Measurements from ENCODE around the gene SIVA1.

The SIVA1 gene

DNA sequence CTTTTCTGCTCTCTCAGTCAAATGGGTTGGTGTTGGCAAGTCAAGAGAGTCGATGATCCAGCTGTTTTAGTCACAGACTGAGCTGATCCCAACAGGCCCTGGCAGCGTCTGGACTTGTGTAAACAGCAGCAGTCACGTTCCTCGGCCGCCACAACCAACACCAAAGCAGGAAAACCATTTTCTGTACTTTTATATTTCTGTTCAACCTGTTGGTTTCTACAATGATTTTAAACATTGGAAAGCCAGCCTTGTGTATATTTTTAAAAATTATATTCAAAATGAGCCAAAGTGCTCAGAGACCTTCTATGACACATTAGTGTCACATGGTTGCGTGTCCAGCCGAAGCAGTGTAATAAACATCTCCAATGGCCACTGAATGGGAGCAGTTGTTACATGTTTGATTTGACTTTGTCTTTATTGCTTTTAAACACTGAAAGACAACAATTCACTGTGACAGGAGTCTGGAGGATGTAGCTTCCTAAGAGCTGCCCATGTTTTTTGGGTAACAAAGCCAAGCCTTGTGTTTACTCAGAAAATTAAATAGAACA lies 5.9 kb upstream of the SIVA1 start:
- CTCF ChIA-PET = interaction anchor here (0.7 kb wide), 1 partner anchor 11 kb away, joined by 3 read pairs; no protein-coding TSS in a partner anchor
- no peaks in the 10 kb centered on the region for H3K4me1 ChIP-seq (ENCODE audit: control insufficient read depth, insufficient read depth, low read length)

DNA sequence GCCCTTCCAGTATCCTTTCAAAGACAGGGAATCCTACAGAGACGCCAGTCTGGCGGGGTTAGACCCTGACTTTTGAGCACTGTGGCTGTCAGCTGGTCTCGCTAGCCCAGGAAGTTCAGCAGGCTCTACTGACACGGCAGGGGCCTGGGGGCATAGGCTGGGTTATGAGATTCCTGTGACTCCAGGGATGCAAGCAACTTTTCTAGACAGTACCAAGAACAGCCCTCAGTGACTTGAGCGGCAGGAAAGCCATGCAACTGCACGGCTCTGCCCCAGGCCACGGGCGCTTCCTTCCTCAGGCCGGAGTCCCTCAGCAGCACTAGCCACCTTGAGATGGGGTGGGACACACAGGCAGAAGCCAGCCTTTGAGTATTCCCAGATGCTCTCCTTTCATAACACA lies 5.1 kb upstream of the SIVA1 start:
- ChIA-PET POLR2A (no interaction called here), CTCF (no interaction called here)
- H3K9me3 ChIP-seq (ENCODE audit: control insufficient read depth, insufficient read depth, low read depth, low read length) = no peaks in the 10 kb centered on the region
- H3K4me3 ChIP-seq (ENCODE audit: low read depth, low read length) = no peak overlapping the region
- H3K4me1 ChIP-seq (ENCODE audit: control insufficient read depth, insufficient read depth, low read length) = no peaks in the 10 kb centered on the region
- no peak for TF ChIP-seq ZNF629 (tag by site-specific recombination; IDR thresholded peaks at IDR 0.05)
- TF ChIP-seq, protein P1, sequence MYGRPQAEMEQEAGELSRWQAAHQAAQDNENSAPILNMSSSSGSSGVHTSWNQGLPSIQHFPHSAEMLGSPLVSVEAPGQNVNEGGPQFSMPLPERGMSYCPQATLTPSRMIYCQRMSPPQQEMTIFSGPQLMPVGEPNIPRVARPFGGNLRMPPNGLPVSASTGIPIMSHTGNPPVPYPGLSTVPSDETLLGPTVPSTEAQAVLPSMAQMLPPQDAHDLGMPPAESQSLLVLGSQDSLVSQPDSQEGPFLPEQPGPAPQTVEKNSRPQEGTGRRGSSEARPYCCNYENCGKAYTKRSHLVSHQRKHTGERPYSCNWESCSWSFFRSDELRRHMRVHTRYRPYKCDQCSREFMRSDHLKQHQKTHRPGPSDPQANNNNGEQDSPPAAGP (tag by site-specific recombination; IDR thresholded peaks at IDR 0.05) = no peak
- TF ChIP-seq ZNF341 (tag by site-specific recombination; IDR thresholded peaks at IDR 0.05; ENCODE audit: low read depth) = no peak
- TF ChIP-seq ZNF596 (tag by site-specific recombination; IDR thresholded peaks at IDR 0.05) = no peak
- TF ChIP-seq TRIM28 (IDR thresholded peaks at IDR 0.05; ENCODE audit: borderline replicate concordance, low read length) = no peak
- TF ChIP-seq ATF2 (tag by site-specific recombination; IDR thresholded peaks at IDR 0.05; ENCODE audit: low read depth) = no peak
- no peak for TF ChIP-seq ZNF837 (tag by site-specific recombination; IDR thresholded peaks at IDR 0.05)
- no peak for TF ChIP-seq ZNF843 (tag by site-specific recombination; IDR thresholded peaks at IDR 0.05)
- TF ChIP-seq ZNF785 (tag by site-specific recombination; IDR thresholded peaks at IDR 0.05) = no peak
- no peak for TF ChIP-seq ZNF624 (tag by site-specific recombination; IDR thresholded peaks at IDR 0.05)
- TF ChIP-seq ZNF580 (tag by site-specific recombination; IDR thresholded peaks at IDR 0.05) = no peak
- no peaks in the 10 kb centered on the region for H3K36me3 ChIP-seq (ENCODE audit: control insufficient read depth in 2 of 2, insufficient read depth in 1 of 2, low read length in 2 of 2)
- no peak overlapping the region for H3K27ac ChIP-seq (ENCODE audit: extremely low read depth, low read depth, low read length)

More for the DNA sequence above, 5.9 kb upstream of the SIVA1 start:
- Histone ChIP-seq H3K27ac (ENCODE audit: extremely low read depth, low read depth, low read length) (no peak overlapping the region), H3K36me3 (ENCODE audit: control insufficient read depth in 2 of 2, insufficient read depth in 1 of 2, low read length in 2 of 2) (no peaks in the 10 kb centered on the region), H3K9me3 (ENCODE audit: control insufficient read depth, insufficient read depth, low read depth, low read length) (no peaks in the 10 kb centered on the region), H3K4me3 (ENCODE audit: low read depth, low read length) (no peak overlapping the region)
- peak; percentile 34; the same call in 1 of the 2 replicates for TF ChIP-seq SCRT2 (tag by site-specific recombination; IDR thresholded peaks at IDR 0.05)
- peak; percentile 82; the same call in 1 of the 2 replicates for TF ChIP-seq ZSCAN30 (tag by site-specific recombination; IDR thresholded peaks at IDR 0.05)
- no peak for TF ChIP-seq ZNF792 (tag by site-specific recombination; IDR thresholded peaks at IDR 0.05)
- POLR2A ChIA-PET = no interaction called here

DNA sequence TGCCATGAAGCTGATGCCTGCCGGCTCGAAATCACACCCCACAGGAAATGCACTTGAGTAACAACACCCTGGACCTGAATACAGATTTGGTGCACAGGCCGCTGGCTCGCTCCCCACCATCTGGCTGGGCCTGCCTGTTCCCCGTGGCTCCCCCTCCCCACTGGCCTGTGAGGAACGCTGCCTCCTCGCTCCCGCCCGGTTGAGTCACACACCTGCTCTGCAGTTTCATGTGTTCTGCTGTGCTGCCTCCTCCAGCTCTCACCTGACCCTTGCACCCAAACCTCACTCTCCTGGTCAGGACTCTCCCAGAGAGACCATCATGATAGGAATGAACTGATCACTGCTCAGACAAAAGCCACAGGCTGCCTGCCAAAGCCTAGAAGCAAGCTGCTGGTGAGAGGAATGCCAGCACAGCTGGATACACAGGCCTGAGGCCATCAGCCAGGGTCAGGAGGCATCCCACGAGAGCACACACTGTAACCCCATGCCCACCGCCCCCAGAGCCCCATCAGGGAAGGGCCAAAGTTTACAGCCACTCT lies 3.8 kb upstream of the SIVA1 start:
- H3K4me3 ChIP-seq (ENCODE audit: low read depth, low read length) = no peak overlapping the region
- POLR2A ChIA-PET = no interaction called here
- peaks cover 0 to 4% of the 10 kb centered on the region in 2 experiments; a peak in 1 of 3 replicates for H3K36me3 ChIP-seq (ENCODE audit: control insufficient read depth in 2 of 2, insufficient read depth in 1 of 2, low read length in 2 of 2)
- H3K27ac ChIP-seq (ENCODE audit: extremely low read depth, low read depth, low read length) = no peak overlapping the region
- CTCF ChIA-PET = interaction anchor here (1.2 kb wide), 1 partner anchor 18 kb away, joined by 3 read pairs; no protein-coding TSS in a partner anchor
- H3K9me3 ChIP-seq (ENCODE audit: control insufficient read depth, insufficient read depth, low read depth, low read length) = no peaks in the 10 kb centered on the region
- H3K4me1 ChIP-seq (ENCODE audit: control insufficient read depth, insufficient read depth, low read length) = no peaks in the 10 kb centered on the region; the same call in 1 of the 2 replicates
- TF ChIP-seq ZFHX2 (tag by site-specific recombination; conservative IDR thresholded peaks at IDR 0.05) = 0 out of 2 replicates have a peak, but pooled peaks have one; percentile 17
- 0 out of 2 replicates have a peak, but pooled peaks have one; percentile 39 for TF ChIP-seq ZNF600 (tag by site-specific recombination; IDR thresholded peaks at IDR 0.05)
- peak; percentile 15; the same call in 1 of the 2 replicates for TF ChIP-seq KLF1 (tag by site-specific recombination; IDR thresholded peaks at IDR 0.05)
- TF ChIP-seq ZIC2 (tag by site-specific recombination; IDR thresholded peaks at IDR 0.05) = peak; percentile 43
- TF ChIP-seq SCRT2 (tag by site-specific recombination; IDR thresholded peaks at IDR 0.05) = no peak
